H9 (cell line): ENCODE data around the gene RCOR2. TPM values are rescaled to one million over a fixed set of nuclear protein-coding genes. Genes with fewer than 3 reads are reported as not detected.
A peak's percentile ranks its signal among the peaks of the same experiment; 100 is the strongest.

Experiments
- DNase-seq: peaks from one replicate; pipeline ENCODE4 v3.0.0-alpha.2; 2017
- H2AFZ ChIP-seq: one replicate; pipeline ENCODE4 v1.6.1; 2013; ENCODE audit warnings: mild to moderate bottlenecking, low read length, control low read depth, moderate library complexity
- H2AK5ac ChIP-seq: 2 replicates; pipeline ENCODE4 v1.6.1; 2013; ENCODE audit warnings: low read length, control low read depth, mixed read lengths; ENCODE audit not compliant: insufficient read length
- H2BK120ac ChIP-seq: one replicate; pipeline ENCODE4 v1.6.1; 2013; ENCODE audit warnings: low read depth, mild to moderate bottlenecking, low read length, control low read depth, inconsistent platforms; ENCODE audit not compliant: poor library complexity, severe bottlenecking
- H2BK12ac ChIP-seq: 2 replicates; pipeline ENCODE4 v1.6.1; 2013; ENCODE audit warnings: low read length, control low read depth, mixed read lengths, low read depth; ENCODE audit not compliant: insufficient read length
- H2BK15ac ChIP-seq: 2 replicates; pipeline ENCODE4 v1.6.1; 2013; ENCODE audit warnings: low read depth, low read length, control low read depth
- H2BK20ac ChIP-seq: one replicate; pipeline ENCODE4 v1.6.1; 2013; ENCODE audit warnings: low read depth, mild to moderate bottlenecking, low read length, control low read depth, inconsistent platforms; ENCODE audit not compliant: poor library complexity, severe bottlenecking
- H2BK5ac ChIP-seq: 2 replicates; pipeline ENCODE4 v1.6.1; 2013; ENCODE audit warnings: low read length, control low read depth, mixed read lengths; ENCODE audit not compliant: insufficient read length
- H3K14ac ChIP-seq: 2 replicates; pipeline ENCODE4 v1.6.1; 2013; ENCODE audit warnings: low read length, control low read depth; ENCODE audit not compliant: insufficient read depth
- H3K18ac ChIP-seq: 2 replicates; pipeline ENCODE4 v1.6.1; 2013; ENCODE audit warnings: low read depth, mild to moderate bottlenecking, mixed read lengths, low read length, control low read depth; ENCODE audit not compliant: insufficient read length
- H3K23ac ChIP-seq: 2 replicates; pipeline ENCODE4 v1.6.1; 2013; ENCODE audit warnings: low read length, control low read depth, mixed read lengths, low read depth; ENCODE audit not compliant: insufficient read length
- H3K23me2 ChIP-seq: 2 replicates; pipeline ENCODE4 v1.6.1; 2013; ENCODE audit warnings: low read depth, mild to moderate bottlenecking, mixed read lengths, low read length, control low read depth; ENCODE audit not compliant: insufficient read length, poor library complexity, severe bottlenecking
- H3K27ac ChIP-seq: 2 replicates; pipeline ENCODE4 v1.5.1; 2013; ENCODE audit warnings: low read length, control low read depth, mixed read lengths, low read depth; ENCODE audit not compliant: insufficient read length
- H3K27me3 ChIP-seq: 2 replicates; pipeline ENCODE4 v1.6.1; 2013; ENCODE audit warnings: low read length, control low read depth, inconsistent platforms; ENCODE audit not compliant: insufficient read depth
- H3K4ac ChIP-seq: 2 replicates; pipeline ENCODE4 v1.6.1; 2013; ENCODE audit warnings: low read depth, mild to moderate bottlenecking, control low read depth, inconsistent platforms, low read length, moderate library complexity
- H3K4me1 ChIP-seq: 2 replicates; pipeline ENCODE4 v1.6.1; 2013; ENCODE audit warnings: low read length, control low read depth, inconsistent platforms; ENCODE audit not compliant: insufficient read depth
- H3K4me2 ChIP-seq: 2 replicates; pipeline ENCODE4 v1.6.1; 2013; ENCODE audit warnings: low read length, control low read depth, mixed read lengths; ENCODE audit not compliant: insufficient read length, insufficient read depth
- H3K56ac ChIP-seq: 2 replicates; pipeline ENCODE4 v1.6.1; 2013; ENCODE audit warnings: low read depth, mild to moderate bottlenecking, mixed read lengths, low read length, control low read depth; ENCODE audit not compliant: insufficient read length
- H3K79me1 ChIP-seq: 2 replicates; pipeline ENCODE4 v1.6.1; 2013; ENCODE audit warnings: low read depth, mild to moderate bottlenecking, moderate library complexity, low read length, control low read depth, inconsistent platforms; ENCODE audit not compliant: insufficient read depth, poor library complexity, severe bottlenecking
- H3K79me2 ChIP-seq: 2 replicates; pipeline ENCODE4 v1.6.1; 2013; ENCODE audit warnings: low read length, control low read depth, inconsistent platforms; ENCODE audit not compliant: insufficient read depth
- H3K9ac ChIP-seq: 2 replicates; pipeline ENCODE4 v1.6.1; 2013; ENCODE audit warnings: low read length, control low read depth, mixed read lengths; ENCODE audit not compliant: insufficient read length; ENCODE audit errors: extremely low read depth
- H3K9me3 ChIP-seq: one replicate; pipeline ENCODE4 v1.6.1; 2013; ENCODE audit warnings: low read depth, low read length, inconsistent platforms; ENCODE audit not compliant: control insufficient read depth
- H3T11ph ChIP-seq: one replicate; pipeline ENCODE4 v1.6.1; 2013; ENCODE audit warnings: mild to moderate bottlenecking, low read length, control low read depth, inconsistent platforms
- H4K20me1 ChIP-seq: one replicate; pipeline ENCODE4 v1.6.1; 2013; ENCODE audit not compliant: control insufficient read depth, insufficient read length, insufficient read depth
- H4K5ac ChIP-seq: 2 replicates; pipeline ENCODE4 v1.6.1; 2013; ENCODE audit warnings: low read depth, mild to moderate bottlenecking, mixed read lengths, low read length, control low read depth; ENCODE audit not compliant: insufficient read length
- H4K8ac ChIP-seq: replicated peaks from 2 replicates; pipeline ENCODE4 v1.6.1; 2013; ENCODE audit warnings: low read length, control low read depth, mixed read lengths, low read depth; ENCODE audit not compliant: insufficient read length
- H4K91ac ChIP-seq: 2 replicates; pipeline ENCODE4 v1.6.1; 2013; ENCODE audit warnings: low read depth, mild to moderate bottlenecking, moderate library complexity, mixed read lengths, low read length, control low read depth; ENCODE audit not compliant: insufficient read length
- H3K27ac Mint-ChIP-seq, 3 experiments: 2 replicates in 2 of 3; 3 replicates in 1 of 3; pipeline ENCODE4 v1.8.0; 2020 to 2021; ENCODE audit warnings: mixed read lengths in 3 of 3, mild to moderate bottlenecking in 1 of 3, moderate library complexity in 1 of 3
- H3K27me3 Mint-ChIP-seq: 2 replicates; pipeline ENCODE4 v1.8.0; 2021; ENCODE audit warnings: low read depth, mild to moderate bottlenecking, moderate library complexity, mixed read lengths
- H3K36me3 Mint-ChIP-seq, 3 experiments: 2 replicates in 2 of 3; 3 replicates in 1 of 3; pipeline ENCODE4 v1.8.0; 2020 to 2021; ENCODE audit warnings: low read depth in 3 of 3, mixed read lengths in 3 of 3; ENCODE audit not compliant: insufficient read depth in 1 of 3
- H3K4me1 Mint-ChIP-seq, 2 experiments: 2 replicates each; pipeline ENCODE4 v1.8.0; 2020; ENCODE audit warnings: mixed read lengths in 2 of 2
- H3K4me3 Mint-ChIP-seq, 2 experiments: 2 replicates in 1 of 2; 3 replicates in 1 of 2; pipeline ENCODE4 v1.8.0; 2020 to 2021; ENCODE audit warnings: mild to moderate bottlenecking in 2 of 2, mixed read lengths in 2 of 2, moderate library complexity in 1 of 2
- H3K9me3 Mint-ChIP-seq, 2 experiments: 2 replicates in 1 of 2; 3 replicates in 1 of 2; pipeline ENCODE4 v1.8.0; 2020; ENCODE audit warnings: mild to moderate bottlenecking in 2 of 2, mixed read lengths in 2 of 2, moderate library complexity in 1 of 2
- CTCF ChIP-seq: fragments of 200-600 bp; sonication (generic); conservative IDR thresholded peaks from 3 replicates; pipeline ENCODE4 v1.8.0; 2021; ENCODE audit warnings: antibody characterized with exemption, mild to moderate bottlenecking
- WGBS: extraction: QIAGEN DNeasy Blood & Tissue Kit; methylation state at CpG from one replicate; pipeline ENCODE4 v1.1.7; 2013; ENCODE audit warnings: missing lambda C conversion rate, low lambda C conversion rate, mixed read lengths; ENCODE audit not compliant: insufficient read length; ENCODE audit errors: extremely low coverage; 5-methylcytosine and 5-hydroxymethylcytosine counted together
- total RNA-seq: library from RNA; stranded (reverse); gene quantifications from 2 replicates; pipeline ENCODE4 v1.2.1, GENCODE V29; 2021

Gene RCOR2
- total RNA-seq, 1 experiment from 2014 or later, result 118 TPM

GRCh38 chr11:63879598-63880402, 37.2 kb downstream of the RCOR2 start:
- H4K91ac ChIP-seq, result no peak overlapping the region
- H3K23me2 ChIP-seq, result no peaks in the 10 kb centered on the region
- H3K4ac ChIP-seq, result no peak overlapping the region
- no peak overlapping the region for H3K23ac ChIP-seq
- peak overlapping the region; percentile 13 for H3K9ac ChIP-seq
- no peak overlapping the region for H2BK5ac ChIP-seq
- H3K9me3 ChIP-seq, result no peaks in the 10 kb centered on the region
- no peak overlapping the region for H3K18ac ChIP-seq
- no peak overlapping the region for H3K56ac ChIP-seq
- WGBS, result no CpG with 5 or more reads among the region's 2 CpGs
- no peak overlapping the region for H2BK12ac ChIP-seq
- no peak overlapping the region for H3K27ac ChIP-seq
- Mint-ChIP-seq H3K27me3 (no peaks in the 10 kb centered on the region), H3K4me3 (peak overlapping the region in 1 of 2 experiments; percentile 17; a peak in 2 of 5 replicates), H3K36me3 (peaks cover 3 to 9% (median 8%) of the 10 kb centered on the region in 3 experiments), H3K9me3 (no peaks in the 10 kb centered on the region), H3K4me1 (peaks cover 37 to 56% of the 10 kb centered on the region in 2 experiments), H3K27ac (peak overlapping the region in 2 of 3 experiments; percentile 34 to 45; a peak in 3 of 7 replicates)
- no peak overlapping the region for H3T11ph ChIP-seq
- DNase-seq, result no peak
- peaks cover 4% of the 10 kb centered on the region for H3K79me1 ChIP-seq
- H2AK5ac ChIP-seq, result no peak overlapping the region
- no peak overlapping the region for H2BK20ac ChIP-seq
- TF ChIP-seq CTCF, result no peak
- H4K8ac ChIP-seq, result no peak overlapping the region
- no peaks in the 10 kb centered on the region for H4K20me1 ChIP-seq
- peaks cover 8% of the 10 kb centered on the region; the same call in 1 of the 2 replicates for H3K4me1 ChIP-seq
- no peaks in the 10 kb centered on the region for H3K27me3 ChIP-seq
- H4K5ac ChIP-seq, result no peak overlapping the region
- no peak overlapping the region for H3K14ac ChIP-seq
- no peak overlapping the region for H2BK120ac ChIP-seq
- no peak overlapping the region for H2BK15ac ChIP-seq
- H3K79me2 ChIP-seq, result peaks cover 7% of the 10 kb centered on the region; the same call in 1 of the 2 replicates
- H2AFZ ChIP-seq, result no peak overlapping the region
- H3K4me2 ChIP-seq, result no peak overlapping the region
